ENCODE measurements around the gene CREG2.

Gene CREG2

GRCh38 chr2:101403745-101404144 is 16.4 kb upstream of the CREG2 start:
- no peak overlapping the region for H3K4ac ChIP-seq (ENCODE audit: low read length)
- H3K79me1 ChIP-seq (ENCODE audit: low read depth, low read length) = no peaks in the 10 kb centered on the region
- H3K9ac ChIP-seq (ENCODE audit: low read depth, low read length, poor library complexity) = no peak overlapping the region
- no peak overlapping the region for H2AFZ ChIP-seq (ENCODE audit: low read length)
- no CpG with 5 or more reads among the region's 1 CpG for WGBS, 2 donors (ENCODE audit: extremely low coverage in 2 of 2, insufficient read length in 2 of 2, insufficient replicate concordance in 1 of 2)
- no peak overlapping the region for H2AK5ac ChIP-seq (ENCODE audit: low read depth, low read length)
- H2BK120ac ChIP-seq (ENCODE audit: low read depth, low read length) = no peak overlapping the region
- peaks cover 0 to 2% of the 10 kb centered on the region in 2 donors for H3K9me3 ChIP-seq (replicated peaks in 1 of 2; ENCODE audit: control insufficient read depth in 2 of 2, insufficient read depth in 1 of 2, low read depth in 1 of 2, low read length in 2 of 2)
- H2BK5ac ChIP-seq (ENCODE audit: low read length) = no peak overlapping the region
- no peak overlapping the region for H3K23ac ChIP-seq (ENCODE audit: low read depth, low read length, poor library complexity)
- no peak overlapping the region for H4K91ac ChIP-seq (ENCODE audit: low read depth, low read length, poor library complexity)
- peaks cover 0 to 14% of the 10 kb centered on the region in 2 donors for H3K4me1 ChIP-seq (ENCODE audit: control insufficient read depth in 2 of 2, insufficient read depth in 1 of 2, low read depth in 1 of 2, low read length in 2 of 2)
- no peak overlapping the region for H3K18ac ChIP-seq (ENCODE audit: low read length)
- H3K27ac ChIP-seq (replicated peaks; ENCODE audit: low read length) = no peak overlapping the region
- DNase-seq (ENCODE audit: low spot score) = no peak
- no peaks in the 10 kb centered on the region for H3K36me3 ChIP-seq (replicated peaks in 1 of 2; ENCODE audit: control insufficient read depth in 2 of 2, insufficient read depth in 2 of 2, low read length in 2 of 2)
- H3K27me3 ChIP-seq (ENCODE audit: control insufficient read depth in 3 of 3, insufficient read depth in 3 of 3, low read depth in 1 of 3, low read length in 3 of 3) = peaks cover 0 to 31% (median 0%) of the 10 kb centered on the region in 3 experiments
- no peak overlapping the region for H2BK12ac ChIP-seq (ENCODE audit: low read length)
- no peak overlapping the region for H3K4me3 ChIP-seq (ENCODE audit: low read length in 2 of 2)
- no peak overlapping the region for H3K4me2 ChIP-seq (ENCODE audit: insufficient read depth, low read length, poor library complexity, severe bottlenecking)
- H3K14ac ChIP-seq (ENCODE audit: low read length) = no peak overlapping the region
- no peak overlapping the region for H4K8ac ChIP-seq (ENCODE audit: low read depth, low read length)
- no peak overlapping the region for H2BK15ac ChIP-seq (ENCODE audit: low read length)

GRCh38 chr2:101402630-101403029 is 15.3 kb upstream of the CREG2 start:
- H2BK12ac ChIP-seq (ENCODE audit: low read length) = no peak overlapping the region
- no peak overlapping the region for H3K4me2 ChIP-seq (ENCODE audit: insufficient read depth, low read length, poor library complexity, severe bottlenecking)
- no peak overlapping the region for H3K14ac ChIP-seq (ENCODE audit: low read length)
- H3K4me1 ChIP-seq (ENCODE audit: control insufficient read depth in 2 of 2, insufficient read depth in 1 of 2, low read depth in 1 of 2, low read length in 2 of 2) = peaks cover 0 to 14% of the 10 kb centered on the region in 2 donors
- H3K23ac ChIP-seq (ENCODE audit: low read depth, low read length, poor library complexity) = no peak overlapping the region
- peak overlapping the region; percentile 27 for H2AK5ac ChIP-seq (ENCODE audit: low read depth, low read length)
- no peak overlapping the region for H3K4me3 ChIP-seq (ENCODE audit: low read length in 2 of 2)
- H3K27ac ChIP-seq (replicated peaks; ENCODE audit: low read length) = no peak overlapping the region
- H2BK15ac ChIP-seq (ENCODE audit: low read length) = no peak overlapping the region
- no peak overlapping the region for H4K8ac ChIP-seq (ENCODE audit: low read depth, low read length)
- no peak overlapping the region for H2AFZ ChIP-seq (ENCODE audit: low read length)
- no peaks in the 10 kb centered on the region for H3K36me3 ChIP-seq (replicated peaks in 1 of 2; ENCODE audit: control insufficient read depth in 2 of 2, insufficient read depth in 2 of 2, low read length in 2 of 2)
- H3K4ac ChIP-seq (ENCODE audit: low read length) = no peak overlapping the region
- H3K9ac ChIP-seq (ENCODE audit: low read depth, low read length, poor library complexity) = no peak overlapping the region
- no peak overlapping the region for H3K18ac ChIP-seq (ENCODE audit: low read length)
- H3K9me3 ChIP-seq (replicated peaks in 1 of 2; ENCODE audit: control insufficient read depth in 2 of 2, insufficient read depth in 1 of 2, low read depth in 1 of 2, low read length in 2 of 2) = peaks cover 0 to 2% of the 10 kb centered on the region in 2 donors
- no peak overlapping the region for H2BK5ac ChIP-seq (ENCODE audit: low read length)
- H3K79me1 ChIP-seq (ENCODE audit: low read depth, low read length) = no peaks in the 10 kb centered on the region
- no peak overlapping the region for H4K91ac ChIP-seq (ENCODE audit: low read depth, low read length, poor library complexity)
- H3K27me3 ChIP-seq (ENCODE audit: control insufficient read depth in 3 of 3, insufficient read depth in 3 of 3, low read depth in 1 of 3, low read length in 3 of 3) = peaks cover 0 to 36% (median 0%) of the 10 kb centered on the region in 3 experiments
- no peak overlapping the region for H2BK120ac ChIP-seq (ENCODE audit: low read depth, low read length)
- no peak for DNase-seq (ENCODE audit: low spot score)
- WGBS, 2 donors (ENCODE audit: extremely low coverage in 2 of 2, insufficient read length in 2 of 2, insufficient replicate concordance in 1 of 2) = no CpG with 5 or more reads among the region's 6 CpGs

DNA sequence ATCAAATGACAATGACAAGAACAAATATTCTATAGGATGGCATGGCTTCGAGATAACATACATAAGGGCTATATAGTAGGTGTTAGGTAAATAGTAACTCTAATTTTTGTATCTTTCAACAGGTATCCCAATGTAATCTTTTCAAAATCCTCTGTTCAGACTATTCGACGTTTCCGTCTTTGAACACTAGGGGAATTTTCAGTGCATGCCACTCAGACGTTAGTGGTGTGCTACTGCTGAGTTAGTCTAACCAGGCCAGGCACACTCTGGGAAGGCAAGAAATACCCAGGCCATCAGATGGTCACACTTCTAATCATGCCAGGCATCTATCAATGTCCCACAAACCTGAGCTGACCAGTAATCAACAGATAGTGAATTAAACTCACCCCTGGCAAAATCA is 14.6 kb upstream of the CREG2 start:
- peaks cover 0 to 14% of the 10 kb centered on the region in 2 donors for H3K4me1 ChIP-seq (ENCODE audit: control insufficient read depth in 2 of 2, insufficient read depth in 1 of 2, low read depth in 1 of 2, low read length in 2 of 2)
- H3K27ac ChIP-seq (replicated peaks; ENCODE audit: low read length) = no peak overlapping the region
- no peak overlapping the region for H3K4ac ChIP-seq (ENCODE audit: low read length)
- no CpG with 5 or more reads among the region's 5 CpGs for WGBS, 2 donors (ENCODE audit: extremely low coverage in 2 of 2, insufficient read length in 2 of 2, insufficient replicate concordance in 1 of 2)
- H3K4me2 ChIP-seq (ENCODE audit: insufficient read depth, low read length, poor library complexity, severe bottlenecking) = no peak overlapping the region
- no peak overlapping the region for H2AFZ ChIP-seq (ENCODE audit: low read length)
- no peak overlapping the region for H4K8ac ChIP-seq (ENCODE audit: low read depth, low read length)
- H2BK15ac ChIP-seq (ENCODE audit: low read length) = no peak overlapping the region
- no peak overlapping the region for H3K23ac ChIP-seq (ENCODE audit: low read depth, low read length, poor library complexity)
- no peak for DNase-seq (ENCODE audit: low spot score)
- H3K9ac ChIP-seq (ENCODE audit: low read depth, low read length, poor library complexity) = no peak overlapping the region
- no peak overlapping the region for H3K18ac ChIP-seq (ENCODE audit: low read length)
- H2BK5ac ChIP-seq (ENCODE audit: low read length) = no peak overlapping the region
- peaks cover 0 to 2% of the 10 kb centered on the region in 2 donors for H3K9me3 ChIP-seq (replicated peaks in 1 of 2; ENCODE audit: control insufficient read depth in 2 of 2, insufficient read depth in 1 of 2, low read depth in 1 of 2, low read length in 2 of 2)
- H2BK120ac ChIP-seq (ENCODE audit: low read depth, low read length) = no peak overlapping the region
- H3K36me3 ChIP-seq (replicated peaks in 1 of 2; ENCODE audit: control insufficient read depth in 2 of 2, insufficient read depth in 2 of 2, low read length in 2 of 2) = no peaks in the 10 kb centered on the region
- no peak overlapping the region for H3K14ac ChIP-seq (ENCODE audit: low read length)
- H2BK12ac ChIP-seq (ENCODE audit: low read length) = no peak overlapping the region
- no peaks in the 10 kb centered on the region for H3K79me1 ChIP-seq (ENCODE audit: low read depth, low read length)
- H3K4me3 ChIP-seq (ENCODE audit: low read length in 2 of 2) = no peak overlapping the region
- no peak overlapping the region for H4K91ac ChIP-seq (ENCODE audit: low read depth, low read length, poor library complexity)
- no peak overlapping the region for H2AK5ac ChIP-seq (ENCODE audit: low read depth, low read length)
- peaks cover 0 to 36% (median 0%) of the 10 kb centered on the region in 3 experiments for H3K27me3 ChIP-seq (ENCODE audit: control insufficient read depth in 3 of 3, insufficient read depth in 3 of 3, low read depth in 1 of 3, low read length in 3 of 3)

GRCh38 chr2:101401326-101401665 is 14.0 kb upstream of the CREG2 start:
- peaks cover 0 to 14% of the 10 kb centered on the region in 2 donors for H3K4me1 ChIP-seq (ENCODE audit: control insufficient read depth in 2 of 2, insufficient read depth in 1 of 2, low read depth in 1 of 2, low read length in 2 of 2)
- no peak overlapping the region for H2AK5ac ChIP-seq (ENCODE audit: low read depth, low read length)
- no peak overlapping the region for H4K91ac ChIP-seq (ENCODE audit: low read depth, low read length, poor library complexity)
- H2BK120ac ChIP-seq (ENCODE audit: low read depth, low read length) = no peak overlapping the region
- no peaks in the 10 kb centered on the region for H3K36me3 ChIP-seq (replicated peaks in 1 of 2; ENCODE audit: control insufficient read depth in 2 of 2, insufficient read depth in 2 of 2, low read length in 2 of 2)
- H2BK5ac ChIP-seq (ENCODE audit: low read length) = no peak overlapping the region
- H3K23ac ChIP-seq (ENCODE audit: low read depth, low read length, poor library complexity) = no peak overlapping the region
- H3K27ac ChIP-seq (replicated peaks; ENCODE audit: low read length) = no peak overlapping the region
- no peaks in the 10 kb centered on the region for H3K79me1 ChIP-seq (ENCODE audit: low read depth, low read length)
- H3K18ac ChIP-seq (ENCODE audit: low read length) = no peak overlapping the region
- no peak overlapping the region for H3K14ac ChIP-seq (ENCODE audit: low read length)
- H3K27me3 ChIP-seq (ENCODE audit: control insufficient read depth in 3 of 3, insufficient read depth in 3 of 3, low read depth in 1 of 3, low read length in 3 of 3) = peaks cover 0 to 37% (median 0%) of the 10 kb centered on the region in 3 experiments
- DNase-seq (ENCODE audit: low spot score) = no peak
- H4K8ac ChIP-seq (ENCODE audit: low read depth, low read length) = no peak overlapping the region
- no peak overlapping the region for H2BK15ac ChIP-seq (ENCODE audit: low read length)
- H3K9me3 ChIP-seq (replicated peaks in 1 of 2; ENCODE audit: control insufficient read depth in 2 of 2, insufficient read depth in 1 of 2, low read depth in 1 of 2, low read length in 2 of 2) = peaks cover 0 to 2% of the 10 kb centered on the region in 2 donors
- no peak overlapping the region for H2AFZ ChIP-seq (ENCODE audit: low read length)
- H3K4me2 ChIP-seq (ENCODE audit: insufficient read depth, low read length, poor library complexity, severe bottlenecking) = no peak overlapping the region
- H3K9ac ChIP-seq (ENCODE audit: low read depth, low read length, poor library complexity) = no peak overlapping the region
- H3K4me3 ChIP-seq (ENCODE audit: low read length in 2 of 2) = no peak overlapping the region
- H2BK12ac ChIP-seq (ENCODE audit: low read length) = no peak overlapping the region
- WGBS, 2 donors (ENCODE audit: extremely low coverage in 2 of 2, insufficient read length in 2 of 2, insufficient replicate concordance in 1 of 2) = no CpG with 5 or more reads among the region's 8 CpGs
- no peak overlapping the region for H3K4ac ChIP-seq (ENCODE audit: low read length)
